KMS-11 (cell line): Measurements from ENCODE around the gene LRRC27.
A peak's percentile ranks its signal among the peaks of the same experiment; 100 is the strongest.

Experiments
- H2AFZ ChIP-seq: fragments of 200-600 bp; sonication (generic); 2 replicates; pipeline ENCODE4 v1.6.1; 2016; ENCODE audit warnings: antibody characterized with exemption, mixed run types, low read depth
- H3K27ac ChIP-seq: fragments of 200-600 bp; sonication (generic); 2 replicates; pipeline ENCODE4 v1.6.1; 2016; ENCODE audit warnings: mild to moderate bottlenecking, mixed run types
- H3K27me3 ChIP-seq: fragments of 200-600 bp; sonication (generic); 2 replicates; pipeline ENCODE4 v1.6.1; 2017; ENCODE audit warnings: mild to moderate bottlenecking, low read depth, mixed run types, moderate library complexity; ENCODE audit not compliant: insufficient read depth
- H3K36me3 ChIP-seq: fragments of 200-600 bp; sonication (generic); 2 replicates; pipeline ENCODE4 v1.6.1; 2017; ENCODE audit warnings: mild to moderate bottlenecking, mixed run types; ENCODE audit not compliant: insufficient read depth
- H3K4me1 ChIP-seq: fragments of 200-600 bp; sonication (generic); 2 replicates; pipeline ENCODE4 v1.6.1; 2016; ENCODE audit warnings: mild to moderate bottlenecking, low read depth, mixed run types; ENCODE audit not compliant: poor library complexity, severe bottlenecking
- H3K4me2 ChIP-seq: fragments of 200-600 bp; sonication (generic); 2 replicates; pipeline ENCODE4 v1.7.0; 2016; ENCODE audit warnings: mild to moderate bottlenecking, mixed run types
- H3K4me3 ChIP-seq: fragments of 200-600 bp; sonication (generic); IDR thresholded peaks from 2 replicates; pipeline ENCODE4 v1.6.1; 2017; ENCODE audit warnings: low read depth, low read length, mixed read lengths; ENCODE audit not compliant: insufficient read depth
- H3K79me2 ChIP-seq: fragments of 200-600 bp; sonication (generic); 2 replicates; pipeline ENCODE4 v1.6.1; 2016; ENCODE audit warnings: low read depth, mixed run types; ENCODE audit not compliant: insufficient read depth
- H3K9ac ChIP-seq: fragments of 200-600 bp; sonication (generic); 2 replicates; pipeline ENCODE4 v1.6.1; 2016; ENCODE audit warnings: mild to moderate bottlenecking, mixed run types
- H4K20me1 ChIP-seq: fragments of 200-600 bp; sonication (generic); 2 replicates; pipeline ENCODE4 v1.6.1; 2016; ENCODE audit warnings: mild to moderate bottlenecking, mixed run types; ENCODE audit not compliant: insufficient read depth
- TF ChIP-seq, protein P1 (sequence below): fragments of 200-600 bp; sonication (generic); conservative IDR thresholded peaks from 2 replicates; pipeline ENCODE4 v1.6.1; 2017; ENCODE audit warnings: low read depth, mild to moderate bottlenecking, antibody characterized with exemption, low read length, moderate library complexity, mixed read lengths

The LRRC27 gene

DNA sequence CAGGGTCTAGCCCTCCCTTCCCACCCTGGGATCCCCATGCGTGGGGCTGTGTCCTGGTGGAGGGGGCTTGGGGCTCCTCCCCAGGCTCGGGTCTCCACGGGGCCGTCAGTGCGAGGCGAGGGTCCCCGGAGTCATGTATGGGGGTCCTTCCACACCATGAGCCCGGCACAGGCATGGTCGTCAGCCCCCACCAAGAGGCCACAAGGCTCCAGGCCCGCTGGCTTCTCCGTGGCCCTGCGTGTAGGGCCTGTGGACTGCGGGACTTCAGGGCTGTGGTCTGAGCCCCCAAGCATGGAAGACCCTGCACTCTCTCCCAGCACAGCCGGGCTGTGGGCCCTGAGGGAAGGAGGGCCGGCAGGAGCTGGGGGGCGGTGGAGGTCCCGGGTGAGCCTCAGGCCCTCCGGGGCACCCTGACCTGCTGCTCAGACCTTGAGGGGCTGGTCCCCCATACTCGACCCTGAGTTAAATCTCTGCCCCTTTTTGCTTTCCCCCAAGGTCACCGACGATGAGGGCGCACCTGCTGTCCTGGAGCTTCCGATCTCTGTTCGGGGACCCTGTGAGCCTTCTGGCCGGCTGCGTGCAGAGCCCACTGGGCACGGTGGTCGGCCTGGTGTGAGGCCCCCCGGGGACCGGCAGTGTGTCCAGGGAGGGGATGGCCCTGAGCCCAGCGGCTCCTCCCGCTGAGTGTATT is 84.7 kb downstream of the LRRC27 start:
- Histone ChIP-seq H4K20me1 (no peaks in the 10 kb centered on the region), H3K36me3 (no peaks in the 10 kb centered on the region), H3K27ac (no peak overlapping the region), H3K79me2 (no peaks in the 10 kb centered on the region), H3K9ac (no peak overlapping the region), H3K4me1 (peaks cover 38% of the 10 kb centered on the region), H3K4me3 (no peak overlapping the region), H3K4me2 (no peak overlapping the region), H3K27me3 (no peaks in the 10 kb centered on the region), H2AFZ (no peak overlapping the region)
- TF ChIP-seq, protein P1, sequence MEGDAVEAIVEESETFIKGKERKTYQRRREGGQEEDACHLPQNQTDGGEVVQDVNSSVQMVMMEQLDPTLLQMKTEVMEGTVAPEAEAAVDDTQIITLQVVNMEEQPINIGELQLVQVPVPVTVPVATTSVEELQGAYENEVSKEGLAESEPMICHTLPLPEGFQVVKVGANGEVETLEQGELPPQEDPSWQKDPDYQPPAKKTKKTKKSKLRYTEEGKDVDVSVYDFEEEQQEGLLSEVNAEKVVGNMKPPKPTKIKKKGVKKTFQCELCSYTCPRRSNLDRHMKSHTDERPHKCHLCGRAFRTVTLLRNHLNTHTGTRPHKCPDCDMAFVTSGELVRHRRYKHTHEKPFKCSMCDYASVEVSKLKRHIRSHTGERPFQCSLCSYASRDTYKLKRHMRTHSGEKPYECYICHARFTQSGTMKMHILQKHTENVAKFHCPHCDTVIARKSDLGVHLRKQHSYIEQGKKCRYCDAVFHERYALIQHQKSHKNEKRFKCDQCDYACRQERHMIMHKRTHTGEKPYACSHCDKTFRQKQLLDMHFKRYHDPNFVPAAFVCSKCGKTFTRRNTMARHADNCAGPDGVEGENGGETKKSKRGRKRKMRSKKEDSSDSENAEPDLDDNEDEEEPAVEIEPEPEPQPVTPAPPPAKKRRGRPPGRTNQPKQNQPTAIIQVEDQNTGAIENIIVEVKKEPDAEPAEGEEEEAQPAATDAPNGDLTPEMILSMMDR: no peak

DNA sequence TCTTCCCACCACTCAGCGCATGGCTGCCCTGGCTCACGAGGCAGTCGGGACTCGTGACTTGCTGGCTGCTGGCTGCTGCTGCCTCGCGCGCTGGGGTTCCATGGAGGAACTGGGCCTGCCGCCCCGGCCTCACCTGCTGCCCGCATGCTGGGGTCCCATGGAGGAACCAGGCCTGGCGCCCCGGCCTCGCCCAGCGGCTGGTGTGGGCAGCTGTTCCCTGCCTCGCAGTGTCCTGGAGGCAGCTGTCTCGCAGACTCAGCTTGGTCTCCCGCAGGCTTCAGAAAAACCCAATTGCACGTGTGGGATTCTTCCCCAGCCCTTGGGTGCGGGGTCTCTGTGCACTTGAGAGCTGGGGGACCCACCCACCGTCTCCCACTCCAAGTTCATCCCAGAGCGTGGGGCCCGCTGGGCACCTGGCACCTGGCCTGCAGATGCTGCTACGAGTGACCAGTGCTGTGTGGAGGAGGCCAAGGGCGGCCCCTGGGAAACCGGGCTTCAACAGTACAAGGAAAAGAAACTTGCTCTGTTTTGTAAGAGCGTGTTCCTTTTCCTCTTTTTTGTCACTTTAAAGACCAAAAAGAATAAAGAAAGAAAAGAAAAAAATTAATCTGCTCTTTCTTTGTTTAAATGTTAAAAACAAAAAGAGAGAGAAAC is 85.4 kb downstream of the LRRC27 start:
- H3K27ac ChIP-seq: peak overlapping the region; percentile 77; the same call in 1 of the 2 replicates

DNA sequence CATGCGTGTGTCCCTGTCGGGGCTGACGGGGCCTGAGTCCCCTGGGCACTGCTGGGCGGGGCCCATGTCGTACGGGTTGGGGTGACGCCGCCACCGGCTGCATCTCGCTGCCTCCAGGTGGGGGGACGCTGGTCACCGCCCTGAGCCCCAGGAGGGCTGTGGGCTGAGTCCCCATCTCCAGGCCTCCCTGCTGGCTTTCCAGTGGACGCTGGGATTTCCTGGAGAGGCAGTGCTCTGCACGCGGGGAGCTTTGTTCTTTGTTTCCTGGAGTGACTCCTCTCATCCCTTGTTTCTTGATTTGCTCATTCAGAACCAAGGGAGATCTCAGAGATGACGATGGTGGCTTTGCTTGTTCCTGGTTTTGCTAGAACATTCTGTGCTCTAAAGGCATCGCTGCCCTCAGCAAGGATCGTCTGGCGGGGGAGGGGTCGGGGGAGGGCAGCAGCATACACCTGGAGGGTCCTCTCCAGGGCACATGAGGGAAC is 86.0 kb downstream of the LRRC27 start:
- Histone ChIP-seq H3K27ac (peak overlapping the region; percentile 77), H4K20me1 (no peaks in the 10 kb centered on the region), H3K4me2 (peak overlapping the region; percentile 83), H3K4me1 (peaks cover 48% of the 10 kb centered on the region), H3K4me3 (no peak overlapping the region), H3K9ac (peak overlapping the region; percentile 47; the same call in 1 of the 2 replicates), H3K27me3 (no peaks in the 10 kb centered on the region), H3K36me3 (no peaks in the 10 kb centered on the region), H2AFZ (no peak overlapping the region), H3K79me2 (no peaks in the 10 kb centered on the region)
- TF ChIP-seq, protein P1: no peak

More for the DNA sequence above, 85.4 kb downstream of the LRRC27 start:
- Histone ChIP-seq H2AFZ (no peak overlapping the region), H3K4me2 (no peak overlapping the region), H3K9ac (no peak overlapping the region), H3K4me1 (peaks cover 42% of the 10 kb centered on the region), H3K4me3 (no peak overlapping the region), H3K27me3 (no peaks in the 10 kb centered on the region), H3K79me2 (no peaks in the 10 kb centered on the region), H4K20me1 (no peaks in the 10 kb centered on the region), H3K36me3 (no peaks in the 10 kb centered on the region)
- TF ChIP-seq, protein P1: no peak

DNA sequence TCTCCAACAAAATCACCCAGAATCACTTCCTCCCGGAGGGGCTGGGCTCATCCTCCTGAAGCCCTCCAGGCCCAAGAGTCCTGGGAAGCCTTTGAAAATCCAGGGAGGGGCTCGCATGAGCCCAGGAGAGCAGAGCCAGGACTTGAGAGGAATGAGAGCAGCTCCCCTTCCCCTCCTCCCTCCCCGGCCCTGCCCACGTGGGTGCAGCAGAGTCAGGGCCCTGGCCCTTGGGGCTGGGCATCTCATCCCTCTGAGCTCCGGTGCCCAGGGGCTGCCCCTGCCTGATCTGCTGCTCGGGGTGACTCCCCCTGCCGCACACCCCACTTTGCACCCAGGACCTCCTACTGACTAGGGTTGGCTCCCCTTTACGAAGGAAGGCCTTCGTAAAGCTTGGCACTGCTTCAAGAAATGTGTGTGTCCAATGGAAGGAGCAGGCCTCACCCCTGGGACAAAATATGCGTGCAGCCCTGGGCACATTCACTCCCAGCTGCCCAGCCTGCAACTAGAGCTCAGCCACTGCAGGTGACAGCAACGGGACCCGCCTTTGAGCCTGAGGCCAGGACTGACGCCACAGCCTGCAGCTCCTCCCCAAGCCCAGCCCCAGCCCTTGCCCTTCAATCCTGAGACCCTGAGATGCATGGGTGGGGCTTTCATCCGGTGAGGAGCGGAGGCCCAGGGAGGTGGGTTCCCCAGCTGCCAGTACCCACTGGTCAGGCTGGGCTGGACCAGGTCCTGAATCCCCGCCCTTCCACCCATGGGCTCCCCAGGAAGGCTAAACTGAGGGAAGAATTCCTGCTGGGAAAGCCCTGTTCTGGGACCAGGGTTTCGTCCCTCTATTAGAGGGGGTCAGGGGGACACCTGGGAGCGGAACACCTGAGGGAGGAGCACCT is 86.8 kb downstream of the LRRC27 start:
- H3K9ac ChIP-seq: peak overlapping the region; percentile 47; the same call in 1 of the 2 replicates
- H3K36me3 ChIP-seq: no peaks in the 10 kb centered on the region
- no peak overlapping the region for H3K4me3 ChIP-seq
- H4K20me1 ChIP-seq: no peaks in the 10 kb centered on the region
- H2AFZ ChIP-seq: peak overlapping the region; percentile 18; the same call in 1 of the 2 replicates
- H3K27me3 ChIP-seq: no peaks in the 10 kb centered on the region
- H3K79me2 ChIP-seq: no peaks in the 10 kb centered on the region
- H3K4me1 ChIP-seq: peaks cover 56% of the 10 kb centered on the region
- peak overlapping the region; percentile 83 for H3K4me2 ChIP-seq
- peak overlapping the region; percentile 77 for H3K27ac ChIP-seq
- TF ChIP-seq, protein P1: no peak
